HG03108 (cell line): ENCODE data around the gene LVRN.

Experiments used
- ATAC-seq: cut with Tn5 transposase; IDR thresholded peaks from one replicate; pipeline ENCODE4 v1.9.1; 2021; ENCODE audit warnings: moderate library complexity; ENCODE audit not compliant: unreplicated experiment

Gene LVRN

GRCh38 chr5:115954144-115954543 lies 8.1 kb upstream of the LVRN start:
- no peak for ATAC-seq

GRCh38 chr5:115956957-115957356 lies 5.3 kb upstream of the LVRN start:
- no peak for ATAC-seq

GRCh38 chr5:115961381-115962238 lies 665 bp upstream of the LVRN start:
- ATAC-seq: no peak

GRCh38 chr5:115962565-115963402 lies 509 bp downstream of the LVRN start:
- no peak for ATAC-seq

- no peak for ATAC-seq
Observed at GRCh38 chr5:115963566-115963965, 1.3 kb downstream of the LVRN start.

GRCh38 chr5:115968770-115969169 lies 6.5 kb downstream of the LVRN start:
- no peak for ATAC-seq

GRCh38 chr5:115977096-115977495 lies 14.8 kb downstream of the LVRN start:
- peak; percentile 81 for ATAC-seq

- ATAC-seq: no peak
Observed at GRCh38 chr5:115977988-115978387, 15.7 kb downstream of the LVRN start.

- no peak for ATAC-seq
Observed at GRCh38 chr5:115978779-115979178, 16.5 kb downstream of the LVRN start.

GRCh38 chr5:115979201-115980041 lies 17.1 kb downstream of the LVRN start:
- ATAC-seq: no peak

GRCh38 chr5:115983519-115983918 lies 21.2 kb downstream of the LVRN start:
- ATAC-seq: no peak

- no peak for ATAC-seq
Observed at GRCh38 chr5:115985802-115986757, 23.8 kb downstream of the LVRN start.

GRCh38 chr5:115988002-115988401 lies 25.7 kb downstream of the LVRN start:
- no peak for ATAC-seq

- no peak for ATAC-seq
Observed at GRCh38 chr5:115992848-115993350, 30.6 kb downstream of the LVRN start.

- ATAC-seq: no peak
Observed at GRCh38 chr5:115995351-115995750, 33.1 kb downstream of the LVRN start.

- no peak for ATAC-seq
Observed at GRCh38 chr5:116002116-116002906, 40.0 kb downstream of the LVRN start.

- no peak for ATAC-seq
Observed at GRCh38 chr5:116004248-116004647, 42.0 kb downstream of the LVRN start.

GRCh38 chr5:116009806-116010205 lies 47.5 kb downstream of the LVRN start:
- ATAC-seq: no peak

GRCh38 chr5:116011046-116011445 lies 48.8 kb downstream of the LVRN start:
- ATAC-seq: no peak
